H1 (cell line): Measurements from ENCODE around the gene FBXL16.

Source experiments
- CEBPB ChIP-seq: IDR thresholded peaks from 2 replicates; pipeline ENCODE4 v1.6.1; 2012; ENCODE audit warnings: low read depth, low read length
- CHD2 ChIP-seq: IDR thresholded peaks from 2 replicates; pipeline ENCODE4 v1.6.1; 2012; ENCODE audit warnings: low read length, improper control_type of control experiment
- CTCF ChIP-seq, 3 experiments: IDR thresholded peaks; 1 replicate in 2 of 3; 2 replicates in 1 of 3; pipeline versions ENCODE4 v1.5.1 to v1.6.1; 2011; ENCODE audit warnings: low read length in 3 of 3, mild to moderate bottlenecking in 3 of 3, inconsistent platforms in 2 of 3, low read depth in 1 of 3, moderate library complexity in 1 of 3; ENCODE audit not compliant: insufficient read depth in 1 of 3; ENCODE audit errors: control extremely low read depth in 1 of 3
- EP300 ChIP-seq, 2 experiments: IDR thresholded peaks; 1 replicate in 1 of 2; 2 replicates in 1 of 2; pipeline ENCODE4 v1.6.1; 2011 to 2012; ENCODE audit warnings: low read depth in 2 of 2, low read length in 2 of 2, mild to moderate bottlenecking in 2 of 2, borderline replicate concordance in 1 of 2, inconsistent platforms in 1 of 2, moderate library complexity in 1 of 2
- EZH2 ChIP-seq: fragments of 200-600 bp; sonication (generic); IDR thresholded peaks from 2 replicates; pipeline ENCODE4 v1.7.1; 2012; ENCODE audit warnings: low read depth, mild to moderate bottlenecking, moderate library complexity, low read length, inconsistent platforms; ENCODE audit not compliant: severe bottlenecking
- GABPA ChIP-seq: IDR thresholded peaks from 2 replicates; pipeline ENCODE4 v1.6.1; 2011; ENCODE audit warnings: mild to moderate bottlenecking, low read length, moderate library complexity, borderline replicate concordance; ENCODE audit not compliant: insufficient read depth
- HDAC2 ChIP-seq, 2 experiments: fragments of 300-600 bp in 1 of 2; sonication (generic) in 1 of 2; IDR thresholded peaks; 2 replicates each; pipeline ENCODE4 v1.6.1; 2011 to 2012; ENCODE audit warnings: low read depth in 2 of 2, low read length in 2 of 2, mild to moderate bottlenecking in 2 of 2, moderate library complexity in 2 of 2, borderline replicate concordance in 1 of 2, inconsistent platforms in 1 of 2
- JUND ChIP-seq: IDR thresholded peaks from 2 replicates; pipeline ENCODE4 v1.6.1; 2011; ENCODE audit warnings: mild to moderate bottlenecking, improper control_type of control experiment, low read length
- KDM4A ChIP-seq: IDR thresholded peaks from one replicate; pipeline ENCODE4 v1.7.1; 2012; ENCODE audit warnings: low read depth, mild to moderate bottlenecking, moderate library complexity, low read length, inconsistent platforms; ENCODE audit not compliant: severe bottlenecking
- MAX ChIP-seq: IDR thresholded peaks from 2 replicates; pipeline ENCODE4 v1.6.1; 2012; ENCODE audit warnings: inconsistent platforms
- POLR2A ChIP-seq, 2 experiments: IDR thresholded peaks; 1 replicate in 1 of 2; 2 replicates in 1 of 2; pipeline ENCODE4 v1.6.1; 2011; ENCODE audit warnings: low read depth in 2 of 2, low read length in 2 of 2, mild to moderate bottlenecking in 2 of 2; ENCODE audit errors: control extremely low read depth in 1 of 2
- TAF1 ChIP-seq: IDR thresholded peaks from 2 replicates; pipeline ENCODE4 v1.6.1; 2011; ENCODE audit warnings: mild to moderate bottlenecking, low read depth, low read length
- TCF12 ChIP-seq: IDR thresholded peaks from 2 replicates; pipeline ENCODE4 v1.6.1; 2011; ENCODE audit warnings: low read depth, mild to moderate bottlenecking, low read length
- ZNF274 ChIP-seq: IDR thresholded peaks from 2 replicates; pipeline ENCODE4 v1.7.0; 2012; ENCODE audit warnings: low read length, borderline replicate concordance; ENCODE audit errors: extremely low read depth

- TF ChIP-seq GABPA (no peak), CHD2 (no peak), ZNF274 (no peak), CTCF (IDR thresholded peaks at IDR 0.05; ENCODE audit: control extremely low read depth in 1 of 3, insufficient read depth in 1 of 3, low read depth in 1 of 3, low read length in 3 of 3) (no peak), KDM4A (no peak), HDAC2 (IDR thresholded peaks at IDR 0.05; ENCODE audit: borderline replicate concordance in 1 of 2, low read depth in 2 of 2, low read length in 2 of 2) (no peak), JUND (no peak), MAX (no peak), POLR2A (IDR thresholded peaks at IDR 0.05; ENCODE audit: control extremely low read depth in 1 of 2, low read depth in 2 of 2, low read length in 2 of 2) (no peak), EZH2 (no peak), TAF1 (no peak), TCF12 (no peak), EP300 (IDR thresholded peaks at IDR 0.05; ENCODE audit: borderline replicate concordance in 1 of 2, low read depth in 2 of 2, low read length in 2 of 2) (no peak), CEBPB (no peak)
Measured at GRCh38 chr16:735982-736453, 30.4 kb upstream of the FBXL16 start.
